AG04449 (cell line): Measurements from ENCODE around the gene SLC4A3.

Experiments
- CTCF ChIA-PET: fragments of 350-600 bp; formaldehyde crosslinking; extraction: SDS; loops from one replicate; lab custom pipeline; 2021; ENCODE audit warnings: antibody characterized with exemption; lab: Yijun Ruan, JAX
- POLR2A ChIA-PET: fragments of 400-600, 350-600 bp; formaldehyde crosslinking; extraction: SDS; loops from one replicate; lab custom pipeline; 2020; ENCODE audit warnings: antibody characterized with exemption, inconsistent platforms; lab: Yijun Ruan, JAX
- DNase-seq: peaks from one replicate; pipeline ENCODE4 v3.0.0-alpha.2; 2010; ENCODE audit warnings: low read depth, low spot score
- H3K4me3 ChIP-seq: 2 replicates; pipeline ENCODE4 v1.5.1; 2011; ENCODE audit warnings: low read depth, mild to moderate bottlenecking, control low read depth, low read length
- TF ChIP-seq, protein P1 (sequence below): IDR thresholded peaks from one replicate; pipeline ENCODE4 v1.5.1; 2011; ENCODE audit warnings: mild to moderate bottlenecking, moderate library complexity, low read length, control low read depth, inconsistent platforms; ENCODE audit not compliant: insufficient read depth; ENCODE audit errors: missing control alignments

The SLC4A3 gene

DNA sequence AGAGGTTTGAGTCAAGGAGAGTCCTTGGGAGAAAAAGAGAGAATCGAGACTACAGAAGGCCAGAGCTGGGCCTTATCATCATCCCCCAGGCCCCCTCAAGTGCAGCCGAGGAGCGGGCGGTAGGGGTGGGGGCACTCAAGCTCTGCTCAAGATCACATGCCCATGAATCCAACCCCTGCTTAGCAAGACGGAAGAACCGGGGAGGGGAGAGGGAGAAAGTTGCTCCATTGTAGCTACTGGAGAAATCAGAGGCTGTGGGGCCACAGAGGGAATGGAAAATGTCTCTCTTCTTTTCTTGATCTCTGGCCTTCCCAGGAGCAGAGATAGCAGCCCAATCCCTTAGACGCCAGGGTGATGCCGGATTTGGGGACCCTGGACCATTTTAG lies 14.6 kb downstream of the SLC4A3 start:
- TF ChIP-seq, protein P1, sequence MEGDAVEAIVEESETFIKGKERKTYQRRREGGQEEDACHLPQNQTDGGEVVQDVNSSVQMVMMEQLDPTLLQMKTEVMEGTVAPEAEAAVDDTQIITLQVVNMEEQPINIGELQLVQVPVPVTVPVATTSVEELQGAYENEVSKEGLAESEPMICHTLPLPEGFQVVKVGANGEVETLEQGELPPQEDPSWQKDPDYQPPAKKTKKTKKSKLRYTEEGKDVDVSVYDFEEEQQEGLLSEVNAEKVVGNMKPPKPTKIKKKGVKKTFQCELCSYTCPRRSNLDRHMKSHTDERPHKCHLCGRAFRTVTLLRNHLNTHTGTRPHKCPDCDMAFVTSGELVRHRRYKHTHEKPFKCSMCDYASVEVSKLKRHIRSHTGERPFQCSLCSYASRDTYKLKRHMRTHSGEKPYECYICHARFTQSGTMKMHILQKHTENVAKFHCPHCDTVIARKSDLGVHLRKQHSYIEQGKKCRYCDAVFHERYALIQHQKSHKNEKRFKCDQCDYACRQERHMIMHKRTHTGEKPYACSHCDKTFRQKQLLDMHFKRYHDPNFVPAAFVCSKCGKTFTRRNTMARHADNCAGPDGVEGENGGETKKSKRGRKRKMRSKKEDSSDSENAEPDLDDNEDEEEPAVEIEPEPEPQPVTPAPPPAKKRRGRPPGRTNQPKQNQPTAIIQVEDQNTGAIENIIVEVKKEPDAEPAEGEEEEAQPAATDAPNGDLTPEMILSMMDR: no peak
- DNase-seq: no peak
- POLR2A ChIA-PET: interaction anchor here (1.3 to 2.0 kb wide), 2 partner anchors 45 to 71 kb away, joined by 3 to 8 read pairs; partner anchors contain the start of genes INHA, OBSL1 and STK11IP
- H3K4me3 ChIP-seq: no peak overlapping the region
- CTCF ChIA-PET: interaction anchor here (0.7 to 9.7 kb wide), 36 partner anchors 10 to 240 kb away, joined by 3 to 147 read pairs (median 6); partner anchors contain the start of genes CHPF, OBSL1, STK11IP and TMEM198

DNA sequence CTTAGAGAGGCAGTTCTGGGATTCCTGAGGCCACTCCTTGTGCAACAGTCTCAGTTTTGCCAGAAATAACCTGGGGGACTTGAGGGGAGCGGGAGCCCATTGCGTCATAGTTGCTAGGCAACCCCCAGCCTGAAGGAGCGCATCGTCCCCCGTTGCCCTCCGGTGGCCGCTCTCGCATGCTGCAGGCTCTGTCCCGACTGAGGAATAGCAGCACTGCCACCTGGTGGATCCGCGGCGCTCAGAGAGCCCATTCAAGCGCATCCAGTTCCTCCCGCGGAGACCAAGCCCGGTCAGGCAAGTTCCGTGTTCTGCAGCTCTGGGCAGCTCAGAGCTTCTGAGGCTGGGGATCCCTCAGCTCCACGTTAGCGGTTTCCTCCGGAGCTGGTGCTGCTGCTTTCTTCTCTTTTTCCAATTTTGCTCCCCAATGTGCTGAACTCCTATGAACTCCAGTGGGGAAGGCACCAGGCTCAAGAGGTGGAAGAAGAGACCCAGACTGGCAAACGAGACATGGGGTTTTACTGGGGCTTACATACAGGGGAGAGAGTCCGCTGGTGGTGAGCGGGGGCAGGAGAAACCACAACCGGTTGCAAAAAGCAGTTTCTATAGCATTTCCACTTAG lies 15.1 kb downstream of the SLC4A3 start:
- TF ChIP-seq, protein P1: peak; percentile 100
- CTCF ChIA-PET: interaction anchor here (0.6 to 9.7 kb wide), 33 partner anchors 10 to 240 kb away, joined by 3 to 147 read pairs (median 6); partner anchors contain the start of genes CHPF, OBSL1, STK11IP and TMEM198
- H3K4me3 ChIP-seq: no peak overlapping the region
- DNase-seq: peak; percentile 82
- POLR2A ChIA-PET: interaction anchor here (1.3 to 2.0 kb wide), 2 partner anchors 45 to 71 kb away, joined by 3 to 8 read pairs; partner anchors contain the start of genes INHA, OBSL1 and STK11IP

DNA sequence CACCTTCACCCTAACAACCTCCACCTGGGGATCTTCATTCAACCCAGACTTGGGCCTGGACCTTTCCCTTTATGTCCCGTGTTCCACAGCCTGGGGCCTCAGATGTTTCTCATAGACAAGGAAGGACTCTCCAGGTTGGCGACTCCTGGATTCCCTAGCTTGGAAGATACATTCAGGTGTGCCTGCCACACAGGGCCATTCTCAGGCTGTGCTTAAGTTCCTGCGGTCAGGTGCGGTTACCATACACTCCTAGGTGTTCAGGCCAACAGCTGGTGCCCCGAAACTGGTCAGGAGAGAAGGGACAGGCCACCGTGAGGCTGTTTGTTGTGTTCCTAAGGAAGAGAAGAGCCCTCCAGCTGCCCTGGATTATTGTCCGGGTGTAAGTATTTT lies 15.6 kb downstream of the SLC4A3 start:
- ChIA-PET CTCF (interaction anchor here (0.6 to 9.7 kb wide), 29 partner anchors 9 to 238 kb away, joined by 3 to 147 read pairs (median 6); partner anchors contain the start of genes CHPF, OBSL1, STK11IP and TMEM198), POLR2A (interaction anchor here (2.0 kb wide), 1 partner anchor 72 kb away, joined by 8 read pairs; the partner anchor contains the start of genes INHA and OBSL1)
- H3K4me3 ChIP-seq: no peak overlapping the region
- DNase-seq: no peak
- TF ChIP-seq, protein P1: no peak

DNA sequence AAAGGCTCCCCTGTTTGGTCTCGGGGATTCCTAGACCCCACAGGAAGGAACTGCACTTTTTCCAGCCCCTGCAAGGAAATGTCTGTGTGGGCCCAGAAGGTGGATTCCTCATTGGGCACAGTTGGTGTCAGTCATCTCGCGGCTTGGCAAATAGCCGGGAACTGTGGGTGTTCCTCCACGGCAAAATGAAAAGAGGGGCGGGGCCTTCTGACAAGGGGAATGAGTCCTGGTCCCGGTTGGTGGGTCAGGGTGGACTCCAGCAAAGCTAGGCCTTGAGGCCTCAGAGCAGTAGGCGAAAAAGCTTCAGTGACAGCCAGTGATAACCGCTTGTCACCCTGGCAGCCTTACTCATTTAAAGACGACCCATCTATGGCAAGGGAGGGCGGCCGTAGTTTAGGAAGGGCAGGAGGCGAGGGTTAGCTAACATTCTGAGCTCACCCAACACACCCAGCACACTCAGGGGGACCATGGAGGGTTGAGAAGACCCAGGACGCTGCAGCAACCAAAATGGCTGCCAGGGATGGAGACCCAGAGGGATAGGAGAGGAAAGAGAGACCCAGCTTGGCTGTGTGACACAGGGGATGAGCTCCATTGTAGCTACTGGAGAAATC lies 16.5 kb downstream of the SLC4A3 start:
- no peak overlapping the region for H3K4me3 ChIP-seq
- TF ChIP-seq, protein P1: no peak
- CTCF ChIA-PET: interaction anchor here (0.6 to 9.7 kb wide), 23 partner anchors 9 to 241 kb away, joined by 3 to 147 read pairs (median 5); partner anchors contain the start of genes CHPF, STK11IP and TMEM198
- no peak for DNase-seq
- POLR2A ChIA-PET: interaction anchor here (0.5 kb wide), 1 partner anchor 100 kb away, joined by 3 read pairs; the partner anchor contains the start of genes CHPF and TMEM198

DNA sequence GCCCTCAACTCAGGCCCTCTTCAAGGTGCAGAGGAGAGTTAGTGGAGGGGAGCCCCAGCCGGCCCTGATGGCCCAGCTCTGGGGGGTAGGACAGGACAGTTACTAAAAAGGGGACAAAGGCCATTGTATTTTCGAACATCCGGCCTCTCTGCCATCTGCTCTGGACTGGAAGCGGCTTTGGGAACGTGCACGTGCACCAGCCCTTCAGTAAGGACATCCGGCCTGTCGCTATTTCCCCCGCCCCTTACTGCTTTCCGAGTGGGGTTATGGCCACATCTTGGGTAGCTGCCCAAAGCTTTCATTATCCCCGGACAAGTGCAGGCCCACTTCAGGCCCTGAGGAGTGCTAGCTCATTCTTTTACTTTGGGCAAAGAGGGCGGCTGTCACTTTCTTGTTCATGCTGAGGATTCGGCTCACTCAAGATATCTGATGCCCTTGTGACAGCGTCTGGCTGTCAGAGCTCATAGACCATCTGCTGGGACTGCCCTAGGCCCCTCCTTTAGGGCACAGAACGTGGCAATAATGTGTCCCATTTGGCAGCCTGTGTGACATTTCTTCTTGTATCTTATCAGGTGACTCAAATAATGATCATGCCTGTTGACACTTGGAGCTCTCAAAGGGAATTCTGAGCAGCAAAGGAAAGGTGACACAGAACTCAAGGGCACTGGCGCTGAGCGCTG lies 17.5 kb downstream of the SLC4A3 start:
- no peak for DNase-seq
- no peak overlapping the region for H3K4me3 ChIP-seq
- ChIA-PET POLR2A (interaction anchor here (0.5 to 1.7 kb wide), 2 partner anchors 44 to 101 kb away, joined by 3 to 11 read pairs; partner anchors contain the start of genes CHPF and TMEM198), CTCF (interaction anchor here (0.7 to 9.7 kb wide), 20 partner anchors 8 to 350 kb away, joined by 3 to 147 read pairs (median 4); partner anchors contain the start of genes CHPF and TMEM198)
- TF ChIP-seq, protein P1: no peak
